SU-DHL-6 (cell line): ENCODE data around the gene ARL8A.
A peak's percentile ranks its signal among the peaks of the same experiment; 100 is the strongest.

Experiments used
- H2AFZ ChIP-seq: fragments of 200-600 bp; sonication (generic); 2 replicates; pipeline ENCODE4 v1.6.1; 2014; ENCODE audit warnings: low read depth, mild to moderate bottlenecking, moderate library complexity, mixed read lengths, antibody characterized with exemption, low read length; ENCODE audit not compliant: severe bottlenecking
- H3F3A ChIP-seq: fragments of 200-600 bp; shearing (Covaris generic); 2 replicates; pipeline ENCODE4 v1.6.0; 2016; ENCODE audit warnings: antibody characterized with exemption, mild to moderate bottlenecking; ENCODE audit not compliant: insufficient read depth
- H3K27ac ChIP-seq: fragments of 200-600 bp; sonication (generic); 2 replicates; pipeline ENCODE4 v1.5.1; 2016; ENCODE audit warnings: low read depth, mild to moderate bottlenecking, low read length, moderate library complexity, mixed read lengths
- H3K27me3 ChIP-seq: fragments of 200-600 bp; sonication (generic), shearing (Covaris generic); 2 replicates; pipeline ENCODE4 v1.6.0; 2014; ENCODE audit warnings: mild to moderate bottlenecking, low read length
- H3K36me3 ChIP-seq: fragments of 200-600 bp; sonication (generic); 2 replicates; pipeline ENCODE4 v1.6.1; 2014; ENCODE audit warnings: mild to moderate bottlenecking, low read length, mixed read lengths
- H3K4me2 ChIP-seq: fragments of 300-600, 200-600 bp; shearing (Covaris generic), sonication (generic); 2 replicates; pipeline ENCODE4 v1.6.0; 2014; ENCODE audit warnings: low read length, low read depth, mild to moderate bottlenecking; ENCODE audit not compliant: poor library complexity, severe bottlenecking
- H3K4me3 ChIP-seq: fragments of 200-600 bp; sonication (generic); 2 replicates; pipeline ENCODE4 v1.5.1; 2014; ENCODE audit warnings: antibody characterized with exemption, low read length, mild to moderate bottlenecking, mixed read lengths; ENCODE audit not compliant: insufficient read depth, poor library complexity, severe bottlenecking
- H3K79me2 ChIP-seq: fragments of 200-600 bp; sonication (generic); 2 replicates; pipeline ENCODE4 v1.6.1; 2014; ENCODE audit warnings: mild to moderate bottlenecking, low read length, moderate library complexity; ENCODE audit not compliant: insufficient read depth
- H3K9ac ChIP-seq: fragments of 200-600 bp; sonication (generic); 2 replicates; pipeline ENCODE4 v1.7.0; 2014; ENCODE audit warnings: mild to moderate bottlenecking, low read length
- H3K9me2 ChIP-seq: fragments of 200-600 bp; sonication (generic); replicated peaks from 2 replicates; pipeline ENCODE4 v1.6.1; 2014; ENCODE audit warnings: low read length; ENCODE audit not compliant: insufficient read depth
- H3K9me3 ChIP-seq: fragments of 200-600 bp; sonication (generic); 2 replicates; pipeline ENCODE4 v1.6.1; 2014; ENCODE audit warnings: low read length, mixed read lengths; ENCODE audit not compliant: insufficient read depth
- H4K20me1 ChIP-seq: fragments of 200-600 bp; sonication (generic); 2 replicates; pipeline ENCODE4 v1.6.1; 2014; ENCODE audit warnings: low read depth, mild to moderate bottlenecking, antibody characterized with exemption, low read length, moderate library complexity, mixed read lengths
- EZH2phosphoT487 ChIP-seq: fragments of 200-600 bp; sonication (generic), shearing (Covaris generic); conservative IDR thresholded peaks from 2 replicates; pipeline ENCODE4 v1.6.1; 2018; ENCODE audit warnings: mild to moderate bottlenecking, antibody characterized with exemption, low read length, moderate library complexity, mixed read lengths
- TF ChIP-seq, protein P1 (sequence below): fragments of 200-600 bp; sonication (generic); IDR thresholded peaks from one replicate; pipeline ENCODE4 v1.5.1; 2017; ENCODE audit warnings: antibody characterized with exemption, mild to moderate bottlenecking, low read length, moderate library complexity; ENCODE audit not compliant: insufficient read depth, poor library complexity, severe bottlenecking

The ARL8A gene

DNA sequence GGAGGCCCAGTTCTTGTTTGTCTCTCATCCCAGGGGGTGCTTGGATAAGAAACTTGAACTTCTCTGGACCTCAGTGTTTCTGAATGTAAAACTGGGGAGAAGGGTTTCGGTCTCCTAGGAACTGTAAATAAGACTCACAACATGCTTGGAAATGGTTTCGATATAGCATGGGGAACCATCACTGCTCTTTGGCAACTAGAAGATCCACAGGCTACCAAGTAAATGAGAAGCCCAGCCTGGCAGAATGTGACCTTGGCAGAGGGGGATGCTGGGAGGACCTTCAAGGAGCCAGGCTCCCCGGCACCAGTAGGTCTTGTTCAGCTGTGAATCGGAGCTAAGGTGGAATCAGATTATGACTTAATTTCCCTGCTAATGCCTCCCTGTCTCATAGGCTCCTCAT is 3.7 kb downstream of the ARL8A start:
- Histone ChIP-seq H3K36me3 (no peaks in the 10 kb centered on the region), H3K4me3 (no peak overlapping the region), H3K27me3 (no peaks in the 10 kb centered on the region), H3K9me3 (no peaks in the 10 kb centered on the region), H3K4me2 (no peak overlapping the region), H3F3A (peaks cover 7% of the 10 kb centered on the region), H3K9me2 (no peaks in the 10 kb centered on the region), H2AFZ (no peak overlapping the region), H3K79me2 (peaks cover 48% of the 10 kb centered on the region), H4K20me1 (0 out of 2 replicates have a peak, but pooled peaks cover 3% of the 10 kb centered on the region), H3K27ac (no peak overlapping the region), H3K9ac (no peak overlapping the region)
- no peak for TF ChIP-seq EZH2phosphoT487
- TF ChIP-seq, protein P1, sequence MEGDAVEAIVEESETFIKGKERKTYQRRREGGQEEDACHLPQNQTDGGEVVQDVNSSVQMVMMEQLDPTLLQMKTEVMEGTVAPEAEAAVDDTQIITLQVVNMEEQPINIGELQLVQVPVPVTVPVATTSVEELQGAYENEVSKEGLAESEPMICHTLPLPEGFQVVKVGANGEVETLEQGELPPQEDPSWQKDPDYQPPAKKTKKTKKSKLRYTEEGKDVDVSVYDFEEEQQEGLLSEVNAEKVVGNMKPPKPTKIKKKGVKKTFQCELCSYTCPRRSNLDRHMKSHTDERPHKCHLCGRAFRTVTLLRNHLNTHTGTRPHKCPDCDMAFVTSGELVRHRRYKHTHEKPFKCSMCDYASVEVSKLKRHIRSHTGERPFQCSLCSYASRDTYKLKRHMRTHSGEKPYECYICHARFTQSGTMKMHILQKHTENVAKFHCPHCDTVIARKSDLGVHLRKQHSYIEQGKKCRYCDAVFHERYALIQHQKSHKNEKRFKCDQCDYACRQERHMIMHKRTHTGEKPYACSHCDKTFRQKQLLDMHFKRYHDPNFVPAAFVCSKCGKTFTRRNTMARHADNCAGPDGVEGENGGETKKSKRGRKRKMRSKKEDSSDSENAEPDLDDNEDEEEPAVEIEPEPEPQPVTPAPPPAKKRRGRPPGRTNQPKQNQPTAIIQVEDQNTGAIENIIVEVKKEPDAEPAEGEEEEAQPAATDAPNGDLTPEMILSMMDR = no peak

DNA sequence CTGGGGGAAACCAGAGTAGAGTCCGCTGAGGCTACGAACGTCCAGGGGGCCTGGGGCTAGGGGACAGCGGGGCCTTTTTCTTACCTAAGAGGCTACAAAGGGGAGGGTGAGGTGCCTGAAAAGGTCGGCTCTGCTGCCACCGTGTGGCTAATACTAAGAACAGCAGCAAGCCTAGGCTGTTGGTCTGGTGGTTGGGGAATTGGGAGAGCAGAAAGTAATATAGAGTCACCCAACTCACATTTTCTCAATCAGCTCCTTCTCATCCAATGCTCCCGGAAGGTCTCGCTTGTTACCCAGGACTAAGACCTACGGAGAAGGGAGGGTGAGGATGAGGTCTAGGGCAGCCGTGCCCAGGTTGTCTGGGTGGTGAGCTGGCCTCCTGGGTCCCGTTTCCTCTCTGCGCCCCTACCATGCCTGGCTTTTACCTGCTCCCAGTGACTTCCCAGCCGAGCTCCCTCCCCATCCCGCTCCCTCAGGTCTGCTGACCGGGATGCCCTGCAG is 9.3 kb downstream of the ARL8A start:
- Histone ChIP-seq H3K9ac (no peak overlapping the region), H2AFZ (no peak overlapping the region), H3K79me2 (peaks cover 12% of the 10 kb centered on the region), H3K9me3 (no peaks in the 10 kb centered on the region), H3K4me2 (no peak overlapping the region), H3K4me3 (no peak overlapping the region), H3K36me3 (no peaks in the 10 kb centered on the region), H3K9me2 (no peaks in the 10 kb centered on the region), H3K27me3 (no peaks in the 10 kb centered on the region), H4K20me1 (0 out of 2 replicates have a peak, but pooled peaks cover 3% of the 10 kb centered on the region), H3F3A (no peaks in the 10 kb centered on the region), H3K27ac (no peak overlapping the region)
- no peak for TF ChIP-seq EZH2phosphoT487
- TF ChIP-seq, protein P1 = peak; percentile 83

DNA sequence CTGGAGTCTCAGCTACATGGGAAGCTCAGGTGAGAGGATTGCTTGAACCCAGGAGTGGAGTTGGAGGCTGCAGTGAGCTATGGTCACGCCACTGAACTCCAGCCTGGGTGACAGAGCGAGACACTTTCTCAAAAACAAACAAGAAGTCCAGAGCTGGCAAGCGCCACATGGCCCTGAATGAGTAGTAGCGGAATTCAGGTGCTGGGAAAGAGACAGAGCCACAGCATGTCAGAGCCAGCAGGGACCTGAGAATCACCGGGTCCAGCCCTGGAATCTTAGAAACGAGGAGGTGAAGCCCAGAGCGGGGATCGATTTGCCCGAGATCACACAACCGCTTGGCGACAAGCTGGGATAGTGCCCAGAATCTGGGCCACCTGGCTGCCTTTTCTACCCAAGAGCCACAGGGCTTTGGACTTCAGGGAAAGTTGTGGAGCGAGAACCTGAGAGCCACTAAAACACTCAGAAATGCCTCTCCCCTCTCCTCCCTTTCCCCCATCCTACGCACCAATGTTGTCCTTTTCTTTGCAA is 9.8 kb downstream of the ARL8A start:
- no peak overlapping the region for H3K9ac ChIP-seq

More for the DNA sequence above, 9.8 kb downstream of the ARL8A start:
- no peak for TF ChIP-seq EZH2phosphoT487
- TF ChIP-seq, protein P1 = no peak
- Histone ChIP-seq H3K36me3 (no peaks in the 10 kb centered on the region), H3K79me2 (peaks cover 10% of the 10 kb centered on the region), H3K9me2 (no peaks in the 10 kb centered on the region), H3K27me3 (no peaks in the 10 kb centered on the region), H3K27ac (no peak overlapping the region), H2AFZ (no peak overlapping the region), H3K9me3 (no peaks in the 10 kb centered on the region), H3F3A (no peaks in the 10 kb centered on the region), H4K20me1 (0 out of 2 replicates have a peak, but pooled peaks cover 3% of the 10 kb centered on the region), H3K4me3 (no peak overlapping the region), H3K4me2 (no peak overlapping the region)
